Left renal cortex interstitium (tissue), 4 donors: ENCODE data around the gene ZNF407. TPM values are rescaled to one million over a fixed set of nuclear protein-coding genes. Genes with fewer than 3 reads are reported as not detected.

Source experiments
- DNase-seq, 4 donors: peaks; one replicate each; pipeline ENCODE4 v3.0.0-alpha.2; 2013; ENCODE audit warnings: low read depth in 4 of 4, low spot score in 2 of 4, missing footprints in 1 of 4
- polyA plus RNA-seq, 4 donors: library from polyadenylated mRNA; unstranded; fragments of 120-200 nt; gene quantifications; one replicate each; pipeline ENCODE4 v1.2.1, GENCODE V29; 2013; ENCODE audit not compliant: insufficient read length in 4 of 4

The ZNF407 gene
- polyA plus RNA-seq, 4 donors: 9.8 to 10.1 (median 10.1) TPM

DNA sequence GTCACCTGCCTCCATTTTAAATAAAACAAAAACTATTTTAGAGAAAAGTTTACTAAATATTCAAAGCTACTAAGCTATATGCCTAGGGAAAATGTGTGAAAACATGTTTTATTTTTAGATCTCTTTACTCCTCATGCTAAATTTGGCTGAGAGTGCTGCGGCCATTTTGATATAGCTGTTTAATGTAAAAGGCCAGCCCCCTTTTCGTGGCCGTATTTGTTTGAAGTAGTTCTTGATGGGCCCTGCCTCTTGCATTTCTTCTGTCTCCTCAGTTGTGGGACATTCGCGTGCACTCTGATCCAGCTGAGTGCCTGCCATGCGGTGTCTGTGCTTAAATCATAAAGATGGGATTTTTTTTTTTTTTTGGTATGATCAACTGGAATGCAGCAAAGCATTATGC lies 64.0 kb downstream of the ZNF407 start:
- DNase-seq: no peak

DNA sequence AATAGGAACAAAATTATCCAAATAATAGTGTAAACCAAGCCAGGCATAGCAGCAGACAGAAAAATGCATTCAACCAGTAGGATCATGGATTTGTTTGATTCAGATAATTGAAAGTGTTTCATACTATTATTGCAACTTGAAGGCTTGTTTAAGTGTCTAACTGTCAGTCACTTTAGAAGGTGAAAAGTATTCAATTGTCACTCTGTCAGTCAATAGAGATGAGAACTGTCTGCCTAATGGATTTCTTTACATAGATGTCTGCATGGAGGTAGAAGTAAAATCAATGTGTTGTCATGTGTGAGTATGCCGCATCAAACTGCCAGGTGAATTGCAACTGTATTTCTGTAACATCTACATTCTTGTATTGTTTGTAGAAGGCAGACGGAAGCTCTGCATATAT lies 65.0 kb downstream of the ZNF407 start:
- no peak for DNase-seq

DNA sequence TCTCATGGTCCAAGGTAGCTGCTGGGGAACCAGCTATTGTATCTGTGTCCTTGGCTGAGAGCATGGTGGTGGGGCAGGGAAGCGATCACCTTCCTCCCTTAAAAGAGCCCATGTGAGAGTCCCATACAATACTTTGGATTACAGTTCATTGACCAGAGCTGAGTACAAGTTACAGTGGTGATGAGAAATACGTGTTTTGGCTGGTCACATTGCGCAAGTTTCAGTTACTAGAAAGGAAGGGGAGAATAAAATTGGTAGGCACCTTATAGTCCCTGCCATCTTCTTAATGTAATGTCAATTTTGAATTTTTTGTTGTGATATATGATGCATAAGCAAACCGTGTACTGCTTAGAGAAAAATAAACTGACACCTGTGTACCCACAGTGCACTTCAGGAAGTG lies 67.7 kb downstream of the ZNF407 start:
- DNase-seq: no peak

DNA sequence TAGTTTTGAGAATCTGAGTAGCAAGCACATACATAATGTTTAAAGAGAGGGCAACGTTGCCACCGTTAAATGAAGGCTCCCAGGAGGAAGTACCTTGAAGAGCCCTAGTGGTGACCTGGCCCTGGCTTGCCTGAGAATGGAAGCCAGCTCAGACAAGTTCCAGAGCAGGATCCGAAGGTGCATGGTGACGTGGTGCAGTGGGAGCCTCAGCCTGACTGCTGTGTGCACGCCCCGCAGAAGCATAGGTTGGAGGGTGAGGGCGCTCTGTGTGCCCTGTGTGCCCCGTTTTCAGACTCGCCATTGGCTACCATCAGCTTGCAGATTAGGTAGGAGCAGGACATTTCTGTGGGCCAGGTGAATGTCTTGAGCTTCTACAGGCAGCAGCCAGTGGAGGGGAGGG lies 68.2 kb downstream of the ZNF407 start:
- DNase-seq: no peak

DNA sequence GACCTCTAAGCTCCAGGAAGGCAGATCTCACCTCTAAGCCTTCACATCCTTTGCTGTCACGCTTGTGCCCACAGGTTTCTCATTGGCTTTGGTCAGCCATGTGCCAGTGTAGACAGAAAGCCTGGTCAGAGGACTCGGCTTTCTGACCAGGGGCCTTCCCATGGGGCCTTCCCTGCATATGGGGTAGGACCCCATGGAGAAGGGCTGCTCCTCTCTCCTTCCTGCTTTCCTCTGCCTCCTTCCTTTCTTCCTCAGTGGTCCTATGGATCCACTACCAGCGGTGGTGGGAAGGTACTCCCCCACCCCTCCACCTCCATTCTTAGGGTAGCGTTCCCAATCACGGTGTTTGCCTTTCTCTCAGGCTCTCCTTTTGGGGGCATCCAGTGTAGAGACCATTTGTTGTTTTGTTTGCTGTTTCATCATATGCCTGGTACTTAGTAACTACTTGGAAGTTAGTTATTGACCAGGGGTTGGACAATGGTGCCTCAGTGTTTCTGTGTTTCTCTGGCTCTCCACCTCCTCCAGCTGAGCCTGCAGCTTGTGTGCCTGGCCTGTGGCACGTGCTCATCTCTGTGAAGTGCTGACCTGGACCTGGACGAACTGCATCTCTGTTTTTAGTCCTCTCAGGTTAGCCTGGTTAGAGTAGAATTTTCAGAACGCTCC lies 71.6 kb downstream of the ZNF407 start:
- no peak for DNase-seq

DNA sequence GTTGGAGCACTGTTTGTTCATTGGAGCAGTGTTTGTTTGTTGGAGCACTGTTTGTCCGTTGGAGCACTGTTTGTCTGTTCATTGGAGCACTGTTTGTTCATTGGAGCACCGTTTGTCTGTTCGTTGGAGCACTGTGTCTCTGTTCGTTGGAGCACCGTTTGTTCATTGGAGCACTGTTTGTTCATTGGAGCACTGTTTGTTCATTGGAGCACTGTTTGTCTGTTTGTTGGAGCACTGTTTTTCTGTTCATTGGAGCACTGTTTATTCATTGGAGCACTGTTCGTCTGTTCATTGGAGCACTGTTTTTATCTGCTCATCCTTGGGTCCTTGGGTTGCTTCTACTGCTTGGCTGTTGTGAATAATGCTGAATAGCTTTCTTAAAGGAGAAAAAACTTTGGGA lies 74.7 kb downstream of the ZNF407 start:
- DNase-seq: no peak

DNA sequence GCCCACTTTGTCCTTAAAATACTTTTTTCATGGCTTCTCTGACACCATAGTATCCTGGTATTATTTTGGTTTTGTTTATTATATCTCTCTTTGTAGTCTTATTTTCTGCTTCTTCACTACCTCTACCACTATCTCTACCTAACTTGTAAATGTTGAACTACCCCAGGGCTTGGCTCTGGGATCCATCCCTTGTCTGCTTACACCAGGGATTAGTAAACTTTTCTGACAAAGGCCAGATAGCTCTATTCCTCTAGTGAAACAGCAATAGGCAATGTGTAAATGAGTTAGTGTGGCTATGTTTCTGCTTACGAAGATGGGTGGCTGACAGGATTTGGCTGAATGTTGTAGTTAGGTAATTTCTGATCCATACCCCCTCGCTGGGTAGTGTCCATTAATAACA lies 76.8 kb downstream of the ZNF407 start:
- DNase-seq: no peak

DNA sequence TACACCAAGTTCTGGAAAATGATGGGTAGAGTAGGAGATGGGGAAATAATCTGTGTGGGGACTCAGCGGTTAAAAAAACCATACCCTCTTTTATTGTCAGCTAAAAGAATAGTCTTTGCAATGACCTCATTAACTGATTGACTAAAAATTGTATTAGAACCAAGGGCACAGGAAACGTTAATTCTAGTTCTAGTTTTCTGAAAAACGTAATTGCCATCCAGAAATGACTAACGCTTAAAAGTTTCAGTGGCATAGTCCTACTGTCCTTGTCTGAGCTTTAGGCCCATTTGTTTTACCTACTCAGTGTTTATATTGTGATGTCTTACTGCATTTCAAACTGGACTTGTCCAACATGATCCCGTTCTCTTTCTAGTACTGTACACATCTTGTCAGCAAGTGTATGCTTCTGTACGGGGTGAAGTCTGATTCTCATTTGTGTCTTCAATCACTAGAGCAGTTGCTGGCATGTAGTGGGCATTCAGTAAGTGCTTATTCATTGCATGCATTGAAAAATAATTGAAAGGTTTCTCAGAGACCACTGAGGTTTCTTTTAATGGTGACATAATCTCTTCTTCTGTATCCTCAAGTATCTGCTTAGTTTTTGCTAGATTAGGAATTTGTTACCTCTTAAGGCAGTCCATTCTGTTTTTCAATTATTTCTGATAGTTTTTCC lies 81.5 kb downstream of the ZNF407 start:
- DNase-seq: no peak

DNA sequence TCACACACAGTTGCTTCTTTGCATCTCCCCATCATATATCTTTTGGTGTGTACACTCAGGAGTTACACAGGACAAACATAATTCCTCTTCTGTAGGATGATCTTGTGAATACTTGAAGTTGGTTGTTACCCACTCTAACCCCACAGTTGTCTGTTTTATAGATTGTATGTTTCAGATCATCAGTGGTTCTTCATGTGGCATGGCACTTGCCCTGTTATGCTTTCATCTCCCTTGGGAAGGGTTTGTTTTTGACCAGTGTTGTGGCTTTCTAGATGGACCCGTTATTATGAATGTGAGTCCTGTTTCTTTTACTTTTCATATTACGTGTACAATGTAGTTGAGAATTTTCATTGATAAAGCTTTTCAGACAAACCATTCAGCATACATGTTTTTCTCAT lies 82.0 kb downstream of the ZNF407 start:
- DNase-seq: no peak

DNA sequence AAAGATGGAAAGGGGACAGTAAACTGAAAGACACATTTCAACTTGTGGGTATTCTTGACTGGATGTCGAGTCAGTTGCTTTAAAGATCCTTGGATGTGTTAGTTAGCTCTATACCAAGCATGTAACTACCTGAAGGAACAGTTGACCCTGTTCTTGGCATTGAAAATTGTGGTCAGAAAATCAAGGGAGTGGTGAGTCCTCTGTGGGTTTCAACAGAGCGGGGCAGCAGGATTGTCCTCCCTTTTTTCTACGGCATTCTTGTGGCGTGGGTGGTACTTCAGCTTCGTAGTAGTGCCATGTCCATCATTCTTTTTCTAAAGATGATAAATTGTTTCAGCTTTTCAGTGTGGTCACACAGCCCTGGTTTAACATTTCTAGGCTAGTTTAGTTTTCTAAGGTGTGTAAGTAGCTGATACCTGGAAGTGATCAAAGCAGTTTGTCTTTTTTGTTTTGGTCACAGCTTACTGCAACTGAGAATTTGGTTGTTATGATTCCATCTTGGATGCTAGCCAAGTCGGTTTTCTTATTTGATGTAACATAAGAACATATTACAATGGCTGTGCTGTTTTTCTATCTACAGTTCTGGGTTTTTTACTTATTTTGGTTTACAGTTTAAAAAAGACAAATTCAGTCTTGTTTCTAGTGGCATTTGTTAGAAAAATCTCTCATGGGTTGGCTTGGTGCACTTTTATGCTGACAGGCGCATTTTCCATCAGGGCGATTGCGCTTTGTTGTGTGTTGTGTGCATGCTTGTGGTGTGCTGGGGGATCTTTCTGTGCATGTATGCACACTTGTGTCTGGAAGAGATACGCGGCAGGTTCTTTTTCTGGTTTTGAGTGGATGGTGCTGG lies 84.7 kb downstream of the ZNF407 start:
- no peak for DNase-seq

DNA sequence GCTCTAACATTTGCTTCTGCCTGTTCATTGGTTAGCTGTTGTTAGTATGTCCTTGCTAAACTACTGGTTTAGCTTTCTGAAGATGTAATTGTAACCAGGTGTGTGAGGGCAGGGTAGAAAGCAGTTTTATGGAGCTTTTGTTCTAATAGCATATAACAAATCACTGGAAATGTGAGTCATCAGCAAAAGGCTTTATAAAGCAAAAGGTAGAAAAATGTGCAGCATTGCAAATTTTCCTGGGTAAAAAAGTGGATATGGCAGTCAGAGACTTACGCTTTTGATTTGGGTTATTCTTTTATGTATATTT lies 85.3 kb downstream of the ZNF407 start:
- no peak for DNase-seq

DNA sequence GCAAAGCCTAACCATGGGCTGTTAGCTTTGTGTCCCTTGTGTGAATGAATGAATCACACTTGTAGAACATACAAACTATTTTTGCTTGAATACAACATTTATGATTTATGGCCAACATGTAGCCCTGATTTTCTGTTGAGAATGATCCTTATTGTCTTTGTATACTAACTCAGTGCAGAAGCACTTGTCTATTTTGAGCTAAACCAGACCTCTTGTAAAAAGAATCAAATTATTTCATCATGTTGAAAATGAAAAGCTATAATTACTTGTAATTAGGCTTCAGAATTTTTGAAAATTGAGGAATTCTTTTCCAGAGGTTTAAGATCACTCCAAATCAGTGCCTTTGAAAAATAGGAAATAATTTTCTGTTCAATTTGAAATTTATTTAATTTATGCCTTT lies 85.9 kb downstream of the ZNF407 start:
- no peak for DNase-seq

DNA sequence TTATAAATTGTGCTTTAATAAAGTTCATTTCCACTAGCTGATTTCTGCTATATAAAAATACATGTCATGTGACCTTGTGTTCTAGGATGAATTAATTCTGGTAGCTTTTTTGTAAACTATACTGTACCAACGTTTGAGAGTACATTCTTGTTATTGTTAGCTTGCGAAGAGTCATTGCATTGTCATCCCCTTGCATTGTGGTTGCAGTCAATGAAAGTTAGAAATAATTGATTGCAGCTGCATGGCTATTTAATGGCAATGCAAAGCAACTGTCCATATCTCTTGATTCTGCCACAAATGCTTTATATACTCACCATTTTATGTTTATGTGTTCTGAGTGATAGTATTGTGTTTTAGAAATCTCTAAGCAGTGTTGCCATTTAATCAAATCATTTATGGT lies 91.6 kb downstream of the ZNF407 start:
- no peak for DNase-seq

DNA sequence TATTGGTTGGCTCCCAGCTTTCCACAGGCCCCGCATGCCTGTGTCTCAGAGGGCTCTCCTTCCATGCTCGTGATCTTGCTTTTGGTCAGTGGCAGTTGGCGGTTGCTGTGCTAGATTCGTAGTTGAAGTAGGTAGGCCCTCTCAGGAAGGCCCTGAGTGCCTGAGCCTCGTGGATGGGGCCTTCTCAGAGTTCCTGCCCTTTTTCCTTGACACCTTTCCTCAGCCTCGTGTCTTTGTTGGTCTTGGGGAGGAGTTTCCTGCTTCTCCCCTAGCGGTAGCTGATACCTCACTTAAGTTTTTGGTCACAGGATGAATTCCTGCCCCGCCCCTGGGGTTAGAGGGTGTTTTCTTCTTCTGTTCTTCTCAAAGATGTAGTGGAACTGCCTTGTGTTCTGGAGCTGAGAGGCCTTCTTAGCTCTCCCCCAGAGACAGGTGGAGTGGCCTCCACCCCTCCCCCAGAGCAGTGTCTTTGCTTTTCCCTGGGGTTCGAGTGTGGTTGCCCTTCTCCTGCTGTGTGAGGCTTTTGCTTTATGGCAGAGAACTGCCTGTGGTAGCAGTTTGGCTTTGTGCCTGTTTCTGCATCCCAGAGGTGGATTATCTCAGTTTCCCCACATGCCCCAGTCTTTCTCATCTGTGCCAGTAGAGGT lies 94.8 kb downstream of the ZNF407 start:
- no peak for DNase-seq

DNA sequence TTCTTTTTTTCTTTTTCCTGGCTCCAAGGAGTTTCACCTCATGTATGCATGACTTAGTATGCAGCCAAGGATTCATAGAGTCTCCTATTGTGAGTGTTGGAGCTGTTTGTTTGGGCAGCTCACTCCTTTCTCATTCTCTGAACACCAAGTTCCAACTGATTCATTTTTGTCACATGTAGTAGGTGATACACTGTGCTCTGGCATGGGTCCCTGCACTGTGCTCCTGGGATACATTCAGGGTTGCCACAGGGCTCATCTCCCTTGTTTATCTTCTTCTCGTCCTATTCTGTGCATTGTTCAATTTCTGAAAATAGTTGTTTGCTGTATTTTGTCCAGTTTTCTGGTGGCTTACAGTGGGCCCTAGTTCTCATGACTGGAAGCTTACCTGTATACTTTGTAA lies 96.8 kb downstream of the ZNF407 start:
- DNase-seq: no peak

DNA sequence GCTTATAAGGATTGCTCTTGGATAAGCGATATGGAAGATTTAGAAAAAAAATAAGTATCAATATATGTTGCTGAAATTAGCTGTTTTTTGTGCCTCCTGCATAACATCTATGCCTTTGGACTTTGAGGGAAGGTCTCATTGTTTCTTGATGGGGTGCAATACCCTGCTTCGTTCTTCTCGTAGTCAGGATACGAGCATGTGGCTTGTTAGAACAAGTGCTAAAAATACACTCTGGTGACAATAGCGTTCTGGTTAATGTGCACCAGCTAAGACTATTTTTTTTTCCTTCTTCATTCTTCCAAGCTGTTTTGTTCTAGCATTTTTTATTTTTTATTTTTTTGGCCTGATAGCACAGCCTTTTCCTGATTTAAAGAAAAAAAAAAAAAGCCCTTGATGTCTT lies 97.5 kb downstream of the ZNF407 start:
- no peak for DNase-seq

DNA sequence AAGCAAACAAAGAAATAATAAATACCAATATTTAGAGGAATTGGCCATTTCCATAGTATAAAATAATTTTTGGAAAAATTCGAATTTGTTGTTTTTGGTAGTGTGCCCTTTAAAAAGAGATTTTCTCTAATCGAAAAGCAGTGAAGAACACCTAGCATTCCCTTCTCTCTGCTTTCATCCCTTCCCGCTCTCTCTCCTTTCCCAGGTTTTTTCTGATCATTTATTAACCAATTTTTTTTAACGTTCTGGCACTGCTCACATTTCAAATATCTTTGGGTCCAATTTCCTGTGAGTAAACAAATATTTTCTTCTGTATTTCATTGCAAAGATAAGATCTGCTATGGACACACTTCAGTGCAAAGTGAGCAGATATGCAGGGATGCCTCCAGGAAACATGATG lies 101.2 kb downstream of the ZNF407 start:
- DNase-seq: no peak

DNA sequence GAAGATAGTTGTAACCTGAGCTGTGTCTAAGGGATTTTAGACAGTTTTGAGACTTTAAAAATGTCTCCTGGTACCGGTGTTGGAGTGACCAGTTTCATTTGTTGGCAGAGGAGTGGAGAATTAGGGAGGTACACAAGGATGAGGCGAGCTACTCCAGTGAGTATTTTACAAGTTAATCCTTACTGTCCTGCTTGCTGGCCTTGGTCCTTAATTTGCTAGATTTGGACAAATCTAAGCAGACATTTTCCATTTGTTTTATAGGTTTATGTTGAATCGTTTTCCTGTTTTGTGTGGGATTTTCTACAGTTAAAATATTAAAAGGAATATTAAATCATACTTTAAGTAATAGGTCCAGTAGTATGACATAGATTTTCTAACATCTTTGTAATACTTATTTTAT lies 101.8 kb downstream of the ZNF407 start:
- DNase-seq: no peak

DNA sequence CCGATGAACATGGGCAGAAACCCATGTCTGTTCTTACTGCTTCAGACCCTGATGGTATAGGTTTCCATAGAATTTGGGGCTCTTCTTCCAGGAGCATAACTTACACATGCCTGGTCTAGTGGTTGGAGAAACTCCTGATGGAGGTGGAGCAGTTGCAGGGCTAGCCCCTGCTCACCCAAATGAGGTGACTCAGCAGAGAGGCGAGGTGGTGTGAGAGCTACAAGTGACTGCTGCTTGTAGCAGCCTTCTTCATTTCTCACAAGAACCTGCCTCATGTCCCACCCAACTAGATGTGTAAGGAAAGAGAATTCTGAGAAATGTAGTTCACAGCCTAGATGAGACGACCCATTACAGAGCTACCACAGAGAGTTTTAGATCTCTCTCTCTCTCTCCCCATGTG lies 105.3 kb downstream of the ZNF407 start:
- DNase-seq: no peak

DNA sequence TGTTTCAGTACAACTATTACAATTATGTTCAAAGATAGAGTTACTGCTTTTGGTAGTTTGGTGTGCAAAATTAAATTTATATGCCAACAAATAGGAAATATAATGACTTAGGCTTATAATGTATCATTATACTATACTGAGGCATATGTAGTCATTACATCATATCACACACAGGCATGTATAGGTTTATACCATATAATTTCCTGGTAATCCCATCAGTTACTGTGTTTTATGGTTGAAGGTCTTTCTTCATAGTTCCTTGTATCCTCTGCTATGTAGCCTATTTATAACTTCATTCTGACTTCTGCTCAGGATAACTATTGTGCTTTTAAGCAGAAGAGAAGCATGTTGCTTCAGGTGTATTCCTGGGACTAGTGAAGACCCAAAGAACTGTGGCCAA lies 110.5 kb downstream of the ZNF407 start:
- DNase-seq: no peak

DNA sequence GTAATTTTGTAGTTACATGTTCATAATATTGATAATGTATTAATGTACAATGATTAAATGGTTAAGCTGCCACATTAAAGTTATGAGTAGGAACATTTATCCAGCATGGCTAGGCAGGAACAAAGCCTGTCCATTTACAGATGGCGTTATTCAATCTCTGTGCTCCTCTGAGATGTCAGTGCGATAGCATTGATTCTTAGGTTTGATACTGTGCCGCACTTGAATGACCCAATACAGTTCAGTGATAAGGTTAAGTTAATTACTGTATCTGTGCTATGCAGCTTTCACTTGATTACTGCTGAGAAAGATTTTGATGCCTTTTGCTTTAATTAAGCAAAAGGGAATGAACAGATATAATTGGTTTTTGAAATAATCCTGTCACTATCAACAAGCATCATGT lies 111.8 kb downstream of the ZNF407 start:
- DNase-seq: no peak

DNA sequence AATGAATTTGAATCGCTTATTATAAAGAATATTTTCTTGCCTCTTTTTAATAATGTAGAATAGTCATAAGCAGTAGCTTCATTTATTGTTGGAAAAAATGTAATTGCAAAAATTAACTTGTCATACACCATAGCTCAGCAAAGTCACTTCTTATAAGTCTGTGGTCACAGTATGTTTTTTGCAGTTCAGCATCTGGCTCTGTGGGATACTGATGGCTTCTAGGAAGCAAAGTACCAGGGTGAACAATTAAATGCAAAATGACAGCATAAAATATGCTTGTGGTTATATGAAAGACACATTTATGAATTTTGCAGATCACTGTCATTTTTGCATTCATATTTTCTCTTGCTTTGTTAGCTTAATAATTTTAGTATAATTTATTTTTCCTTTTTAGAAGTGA lies 116.5 kb downstream of the ZNF407 start:
- DNase-seq: no peak
